Body of pancreas (tissue), 4 donors: ENCODE measurements around the gene CD8A.

Experiments used
- CTCF ChIP-seq, 7 experiments: fragments of 450-650 bp in 4 of 7; fragments of 200-600 bp in 3 of 7; sonication (generic) in 3 of 7; IDR thresholded peaks; one replicate each; pipeline ENCODE4 v1.5.1; 2016 to 2019; ENCODE audit warnings: antibody characterized with exemption in 7 of 7
- POLR2A ChIP-seq, 3 donors: fragments of 450-650 bp; IDR thresholded peaks; one replicate each; pipeline ENCODE4 v1.6.1; 2016; ENCODE audit warnings: antibody characterized with exemption in 3 of 3, mild to moderate bottlenecking in 2 of 3

- TF ChIP-seq CTCF (IDR thresholded peaks at IDR 0.05) (no peak), POLR2A (IDR thresholded peaks at IDR 0.05) (no peak)
Measured at GRCh38 chr2:86786001-86786536, 4.6 kb downstream of the CD8A start.
